ENCODE results near the gene ADGRG2.

GRCh38 chrX:18946611-18947010 is 175.7 kb downstream of the ADGRG2 start:
- no peak for TF ChIP-seq GATA3 (IDR thresholded peaks at IDR 0.05; ENCODE audit: low read depth, low read length)
- TF ChIP-seq GATA2 (IDR thresholded peaks at IDR 0.05; ENCODE audit: low read depth, low read length), result no peak
